ENCODE measurements around the gene PCDHB12. TPM values are rescaled to one million over a fixed set of nuclear protein-coding genes. Genes with fewer than 3 reads are reported as not detected.
"Not testable (repeated sequence)": the region's sequence is repeated elsewhere in the genome, so short reads cannot be mapped to it uniquely, and the experiment has no call there.

Gene PCDHB12
- total RNA-seq, 1 experiment from 2014 or later: not detected

- no peaks in the 10 kb centered on the region for H3K4me1 ChIP-seq
- no peaks in the 10 kb centered on the region for H3K36me3 ChIP-seq (ENCODE audit: control insufficient read depth, insufficient read depth, low read length)
- Mint-ChIP-seq H3K27ac (ENCODE audit: unreplicated experiment) (no peak overlapping the region), H3K4me1 (ENCODE audit: low read depth, unreplicated experiment) (no peaks in the 10 kb centered on the region), H3K27me3 (ENCODE audit: insufficient read depth, unreplicated experiment) (no peaks in the 10 kb centered on the region), H3K36me3 (ENCODE audit: insufficient read depth, unreplicated experiment) (no peaks in the 10 kb centered on the region), H3K9me3 (ENCODE audit: unreplicated experiment) (peaks cover 47% of the 10 kb centered on the region), H3K4me3 (ENCODE audit: unreplicated experiment) (no peak overlapping the region)
- intact Hi-C loops (cut with micrococcal nuclease; ENCODE audit: unreplicated experiment): no loop called here
- H3K27me3 ChIP-seq (replicated peaks; ENCODE audit: control insufficient read depth, insufficient read depth, low read length): no peaks in the 10 kb centered on the region
- peaks cover 22% of the 10 kb centered on the region for H3K9me3 ChIP-seq
- H3K4me3 ChIP-seq (ENCODE audit: low read depth, low read length): no peak overlapping the region
- no peak for DNase-seq
- ChIA-PET CTCF (no interaction called here), POLR2A (no interaction called here)
- no peak for TF ChIP-seq CTCF (IDR thresholded peaks at IDR 0.05; ENCODE audit: insufficient read depth in 1 of 2, low read depth in 1 of 2, low read length in 1 of 2, severe bottlenecking in 1 of 2, unreplicated experiment in 1 of 2)
- no TSS peak for BruUV-seq (replicated peaks)
Observed at GRCh38 chr5:141196363-141196762, 12.2 kb upstream of the PCDHB12 start.

- H3K9me3 Mint-ChIP-seq (ENCODE audit: unreplicated experiment): peaks cover 32% of the 10 kb centered on the region
- H3K36me3 ChIP-seq (ENCODE audit: control insufficient read depth, insufficient read depth, low read length): no peaks in the 10 kb centered on the region
- H3K4me1 Mint-ChIP-seq (ENCODE audit: low read depth, unreplicated experiment): no peaks in the 10 kb centered on the region
- peak in 1 of 2 experiments; percentile 2 for TF ChIP-seq CTCF (IDR thresholded peaks at IDR 0.05; ENCODE audit: insufficient read depth in 1 of 2, low read depth in 1 of 2, low read length in 1 of 2, severe bottlenecking in 1 of 2, unreplicated experiment in 1 of 2)
- ChIA-PET CTCF (no interaction called here), POLR2A (no interaction called here)
- peak within 1 kb of the TSS; percentile 43 for H3K4me3 Mint-ChIP-seq (ENCODE audit: unreplicated experiment)
- no TSS peak for BruUV-seq (replicated peaks)
- no peak for DNase-seq
- no peaks in the 10 kb centered on the region for H3K27me3 Mint-ChIP-seq (ENCODE audit: insufficient read depth, unreplicated experiment)
- no peaks in the 10 kb centered on the region for H3K36me3 Mint-ChIP-seq (ENCODE audit: insufficient read depth, unreplicated experiment)
- no peak within 1 kb of the TSS for H3K4me3 ChIP-seq (ENCODE audit: low read depth, low read length)
- no peaks in the 10 kb centered on the region for H3K27me3 ChIP-seq (replicated peaks; ENCODE audit: control insufficient read depth, insufficient read depth, low read length)
- H3K27ac Mint-ChIP-seq (ENCODE audit: unreplicated experiment): no peak within 1 kb of the TSS
- peaks cover 22% of the 10 kb centered on the region for H3K9me3 ChIP-seq
- intact Hi-C loops (cut with micrococcal nuclease; ENCODE audit: unreplicated experiment): no loop called here
- H3K4me1 ChIP-seq: no peaks in the 10 kb centered on the region
Observed at GRCh38 chr5:141199359-141200235, 8.9 kb upstream of the PCDHB12 start, which contains the start of gene PCDHB11. Gene PCDHB11, plus strand, starts transcription at chr5:141199627. Its CDS starts 148 bp downstream, at chr5:141199775.

- CTCF ChIA-PET; H3K27me3 ChIP-seq (replicated peaks; ENCODE audit: control insufficient read depth, insufficient read depth, low read length); H3K27ac Mint-ChIP-seq (ENCODE audit: unreplicated experiment); H3K36me3 Mint-ChIP-seq (ENCODE audit: insufficient read depth, unreplicated experiment); H3K4me1 ChIP-seq; H3K27me3 Mint-ChIP-seq (ENCODE audit: insufficient read depth, unreplicated experiment); POLR2A ChIA-PET; H3K36me3 ChIP-seq (ENCODE audit: control insufficient read depth, insufficient read depth, low read length); H3K4me3 ChIP-seq (ENCODE audit: low read depth, low read length); intact Hi-C loops (cut with micrococcal nuclease; ENCODE audit: unreplicated experiment); BruUV-seq (replicated peaks); H3K4me1 Mint-ChIP-seq (ENCODE audit: low read depth, unreplicated experiment); H3K4me3 Mint-ChIP-seq (ENCODE audit: unreplicated experiment); DNase-seq: not testable (repeated sequence)
- H3K9me3 ChIP-seq: peaks cover 17% of the 10 kb centered on the region
- peaks cover 30% of the 10 kb centered on the region for H3K9me3 Mint-ChIP-seq (ENCODE audit: unreplicated experiment)
Observed at GRCh38 chr5:141201126-141201525, 7.4 kb upstream of the PCDHB12 start.

GRCh38 chr5:141201646-141202045 lies 6.9 kb upstream of the PCDHB12 start:
- DNase-seq; CTCF ChIA-PET; H3K4me3 ChIP-seq (ENCODE audit: low read depth, low read length); H3K36me3 ChIP-seq (ENCODE audit: control insufficient read depth, insufficient read depth, low read length); H3K27me3 Mint-ChIP-seq (ENCODE audit: insufficient read depth, unreplicated experiment); H3K4me1 ChIP-seq; intact Hi-C loops (cut with micrococcal nuclease; ENCODE audit: unreplicated experiment); H3K4me3 Mint-ChIP-seq (ENCODE audit: unreplicated experiment); BruUV-seq (replicated peaks); H3K4me1 Mint-ChIP-seq (ENCODE audit: low read depth, unreplicated experiment); H3K27ac Mint-ChIP-seq (ENCODE audit: unreplicated experiment); H3K36me3 Mint-ChIP-seq (ENCODE audit: insufficient read depth, unreplicated experiment); POLR2A ChIA-PET; H3K27me3 ChIP-seq (replicated peaks; ENCODE audit: control insufficient read depth, insufficient read depth, low read length): not testable (repeated sequence)
- H3K9me3 ChIP-seq: peaks cover 12% of the 10 kb centered on the region
- peaks cover 25% of the 10 kb centered on the region for H3K9me3 Mint-ChIP-seq (ENCODE audit: unreplicated experiment)

GRCh38 chr5:141210281-141210680 lies 1.8 kb downstream of the PCDHB12 start:
- H3K4me1 Mint-ChIP-seq (ENCODE audit: low read depth, unreplicated experiment); H3K27me3 Mint-ChIP-seq (ENCODE audit: insufficient read depth, unreplicated experiment); POLR2A ChIA-PET; H3K27me3 ChIP-seq (replicated peaks; ENCODE audit: control insufficient read depth, insufficient read depth, low read length); H3K4me3 Mint-ChIP-seq (ENCODE audit: unreplicated experiment); H3K36me3 ChIP-seq (ENCODE audit: control insufficient read depth, insufficient read depth, low read length); H3K36me3 Mint-ChIP-seq (ENCODE audit: insufficient read depth, unreplicated experiment); H3K9me3 ChIP-seq; H3K9me3 Mint-ChIP-seq (ENCODE audit: unreplicated experiment); H3K4me1 ChIP-seq; H3K4me3 ChIP-seq (ENCODE audit: low read depth, low read length); intact Hi-C loops (cut with micrococcal nuclease; ENCODE audit: unreplicated experiment); CTCF ChIA-PET; BruUV-seq (replicated peaks); H3K27ac Mint-ChIP-seq (ENCODE audit: unreplicated experiment); DNase-seq: not testable (repeated sequence)

Measured in Caco-2 (cell line).